ENCODE results near the gene PLPP4.

- TF ChIP-seq, protein P1, sequence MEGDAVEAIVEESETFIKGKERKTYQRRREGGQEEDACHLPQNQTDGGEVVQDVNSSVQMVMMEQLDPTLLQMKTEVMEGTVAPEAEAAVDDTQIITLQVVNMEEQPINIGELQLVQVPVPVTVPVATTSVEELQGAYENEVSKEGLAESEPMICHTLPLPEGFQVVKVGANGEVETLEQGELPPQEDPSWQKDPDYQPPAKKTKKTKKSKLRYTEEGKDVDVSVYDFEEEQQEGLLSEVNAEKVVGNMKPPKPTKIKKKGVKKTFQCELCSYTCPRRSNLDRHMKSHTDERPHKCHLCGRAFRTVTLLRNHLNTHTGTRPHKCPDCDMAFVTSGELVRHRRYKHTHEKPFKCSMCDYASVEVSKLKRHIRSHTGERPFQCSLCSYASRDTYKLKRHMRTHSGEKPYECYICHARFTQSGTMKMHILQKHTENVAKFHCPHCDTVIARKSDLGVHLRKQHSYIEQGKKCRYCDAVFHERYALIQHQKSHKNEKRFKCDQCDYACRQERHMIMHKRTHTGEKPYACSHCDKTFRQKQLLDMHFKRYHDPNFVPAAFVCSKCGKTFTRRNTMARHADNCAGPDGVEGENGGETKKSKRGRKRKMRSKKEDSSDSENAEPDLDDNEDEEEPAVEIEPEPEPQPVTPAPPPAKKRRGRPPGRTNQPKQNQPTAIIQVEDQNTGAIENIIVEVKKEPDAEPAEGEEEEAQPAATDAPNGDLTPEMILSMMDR (conservative IDR thresholded peaks at IDR 0.05 in 1 of 2, IDR thresholded peaks at IDR 0.05 in 1 of 2; ENCODE audit: low read depth in 1 of 2, low read length in 2 of 2), result no peak
- no peak for TF ChIP-seq EZH2 (IDR thresholded peaks at IDR 0.05; ENCODE audit: low read length, missing control alignments)
These were observed 51.4 kb downstream of the PLPP4 start for GRCh38 chr10:120508393-120508792.

Measured in fibroblast of lung (primary cell).